HG03039 (cell line): ENCODE data around the gene MT1HL1.
"Not testable (repeated sequence)": the region's sequence is repeated elsewhere in the genome, so short reads cannot be mapped to it uniquely, and the experiment has no call there.

Experiments
- ATAC-seq: cut with Tn5 transposase; IDR thresholded peaks from one replicate; pipeline ENCODE4 v1.9.1; 2021; ENCODE audit warnings: mild to moderate bottlenecking, moderate library complexity; ENCODE audit not compliant: unreplicated experiment

Gene MT1HL1

GRCh38 chr1:236979149-236979900 lies 24.9 kb downstream of the MT1HL1 start:
- no peak for ATAC-seq

GRCh38 chr1:236978740-236979139 lies 25.5 kb downstream of the MT1HL1 start:
- no peak for ATAC-seq

- no peak for ATAC-seq
These were observed 28.8 kb downstream of the MT1HL1 start for GRCh38 chr1:236975461-236975860.

GRCh38 chr1:236974025-236974424 lies 30.2 kb downstream of the MT1HL1 start:
- ATAC-seq = not testable (repeated sequence)

- no peak for ATAC-seq
These were observed 37.6 kb downstream of the MT1HL1 start for GRCh38 chr1:236966636-236967035.

GRCh38 chr1:236963920-236964319 lies 40.3 kb downstream of the MT1HL1 start:
- ATAC-seq = no peak

GRCh38 chr1:236959112-236959511 lies 45.1 kb downstream of the MT1HL1 start:
- ATAC-seq = no peak

GRCh38 chr1:236957235-236957634 lies 47.0 kb downstream of the MT1HL1 start:
- no peak for ATAC-seq
